Muscle layer of colon (tissue), 2 donors: ENCODE data around the gene TEDC1.
"Not testable (repeated sequence)": the region's sequence is repeated elsewhere in the genome, so short reads cannot be mapped to it uniquely, and the experiment has no call there.

Experiments used
- H3K27ac ChIP-seq: one replicate; pipeline ENCODE4 v1.7.0; 2013; ENCODE audit warnings: low read depth, mild to moderate bottlenecking, low read length, moderate library complexity
- H3K27me3 ChIP-seq, 2 donors: one replicate each; pipeline ENCODE4 v1.7.0; 2013; ENCODE audit warnings: low read length in 2 of 2, mild to moderate bottlenecking in 2 of 2; ENCODE audit not compliant: insufficient read depth in 2 of 2, control insufficient read depth in 1 of 2
- H3K36me3 ChIP-seq: one replicate; pipeline ENCODE4 v1.7.0; 2013; ENCODE audit warnings: mild to moderate bottlenecking, low read length; ENCODE audit not compliant: insufficient read depth
- H3K4me1 ChIP-seq: one replicate; pipeline ENCODE4 v1.7.0; 2013; ENCODE audit warnings: mild to moderate bottlenecking, low read length; ENCODE audit not compliant: insufficient read depth
- H3K4me3 ChIP-seq, 2 donors: one replicate each; pipeline ENCODE4 v1.7.0; 2013; ENCODE audit warnings: low read length in 2 of 2, low read depth in 1 of 2, mild to moderate bottlenecking in 1 of 2, moderate library complexity in 1 of 2
- H3K9ac ChIP-seq: one replicate; pipeline ENCODE4 v1.7.0; 2013; ENCODE audit warnings: low read length
- H3K9me3 ChIP-seq: one replicate; pipeline ENCODE4 v1.7.0; 2013; ENCODE audit warnings: mild to moderate bottlenecking, low read length
- donor health status: abdominal sarcoma.
- donor health status: Adenocarcinoma of cecum.

Gene TEDC1

DNA sequence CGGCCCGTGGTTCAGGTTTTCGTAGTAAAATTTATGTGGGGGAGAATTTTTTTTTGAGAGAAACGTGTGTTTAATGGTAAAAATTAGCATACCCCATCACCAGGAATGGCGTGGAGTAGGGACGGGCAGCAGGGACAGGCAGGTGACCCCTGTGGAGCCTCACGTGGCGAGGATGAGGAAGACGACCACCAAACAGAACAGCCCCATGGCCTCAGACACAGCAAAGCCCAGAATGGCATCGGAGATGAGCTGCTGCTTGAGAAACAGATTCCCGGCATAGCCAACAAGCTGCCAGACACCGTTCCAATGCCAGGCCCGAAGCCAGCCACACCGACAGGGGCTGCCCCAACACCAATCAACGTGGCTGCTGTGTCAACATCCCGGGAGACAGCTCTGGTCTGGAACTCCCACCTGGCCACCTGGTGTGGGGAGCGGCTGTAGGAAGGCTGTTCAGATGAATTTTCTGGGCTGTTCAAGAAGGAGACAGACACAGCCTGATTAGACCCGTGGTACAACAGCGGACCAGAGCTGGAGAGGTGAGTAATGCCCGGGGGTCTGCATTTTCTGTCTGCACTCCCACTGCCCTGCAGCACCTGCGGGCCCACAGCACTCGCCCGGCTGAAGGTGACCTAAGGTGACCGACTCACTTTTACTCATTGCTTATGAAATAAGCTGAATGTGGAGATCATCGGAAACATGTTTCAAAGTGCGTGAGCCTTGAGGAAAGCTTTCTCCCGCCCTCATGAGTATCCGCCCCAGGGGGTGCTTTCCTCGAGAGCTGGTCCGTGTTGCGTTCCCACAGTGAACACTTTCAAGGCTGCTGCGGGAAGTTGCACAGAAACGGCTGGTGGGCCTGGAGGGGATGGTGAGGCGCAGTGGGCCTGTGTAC is 45.9 kb downstream of the TEDC1 start:
- Histone ChIP-seq H3K9me3 (no peaks in the 10 kb centered on the region), H3K4me1 (no peaks in the 10 kb centered on the region), H3K4me3 (no peak overlapping the region), H3K36me3 (no peaks in the 10 kb centered on the region), H3K27ac (no peak overlapping the region), H3K27me3 (peaks cover 10 to 14% of the 10 kb centered on the region in 2 donors), H3K9ac (no peak overlapping the region)

DNA sequence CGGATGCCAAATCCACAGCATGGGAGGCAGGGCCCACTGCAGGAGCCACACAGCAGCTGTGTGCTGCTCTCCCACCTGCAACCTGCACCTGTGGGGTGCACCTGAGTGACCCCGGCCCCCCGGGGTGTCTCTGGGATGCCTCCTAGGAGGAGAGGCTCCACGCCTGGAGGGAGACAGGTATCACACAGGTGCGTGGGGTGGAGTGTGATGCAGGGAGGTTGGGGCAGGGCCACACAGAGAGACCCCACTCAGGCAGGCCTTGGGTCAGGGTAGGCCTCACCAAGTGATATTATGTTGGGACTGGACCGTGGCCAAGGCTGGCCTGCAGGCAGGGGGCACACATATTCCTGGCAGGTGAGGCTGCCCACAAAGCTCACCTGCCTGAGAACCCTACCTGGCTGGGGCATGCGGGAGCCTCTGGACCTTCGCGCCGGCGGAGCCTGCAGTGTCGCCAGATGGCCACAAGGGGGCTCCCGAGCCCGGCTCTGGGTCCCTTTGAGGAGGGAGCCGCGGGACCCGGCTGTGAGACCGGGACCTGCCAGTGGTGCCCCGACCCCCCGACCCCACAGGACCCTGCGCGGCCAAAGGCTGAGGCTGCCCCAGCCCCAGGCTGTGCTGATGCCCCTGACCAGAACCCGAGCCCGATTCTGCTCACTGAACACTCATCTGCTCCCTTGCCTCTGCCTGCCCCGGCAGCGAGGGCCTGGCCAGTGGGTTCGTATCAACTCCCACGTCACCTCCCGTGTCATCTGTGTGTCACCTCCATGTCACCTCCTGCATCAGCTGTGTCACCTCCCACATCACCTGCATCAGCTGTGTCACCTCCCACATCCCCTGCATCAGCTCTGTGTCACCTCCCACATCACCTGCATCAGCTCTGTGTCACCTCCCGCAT is 46.8 kb downstream of the TEDC1 start:
- H3K4me1 ChIP-seq = no peaks in the 10 kb centered on the region
- no peak overlapping the region for H3K27ac ChIP-seq
- no peak overlapping the region for H3K4me3 ChIP-seq
- H3K36me3 ChIP-seq = no peaks in the 10 kb centered on the region
- H3K9me3 ChIP-seq = peaks cover under 1% of the 10 kb centered on the region
- peaks cover 10 to 14% of the 10 kb centered on the region in 2 donors for H3K27me3 ChIP-seq
- H3K9ac ChIP-seq = no peak overlapping the region

DNA sequence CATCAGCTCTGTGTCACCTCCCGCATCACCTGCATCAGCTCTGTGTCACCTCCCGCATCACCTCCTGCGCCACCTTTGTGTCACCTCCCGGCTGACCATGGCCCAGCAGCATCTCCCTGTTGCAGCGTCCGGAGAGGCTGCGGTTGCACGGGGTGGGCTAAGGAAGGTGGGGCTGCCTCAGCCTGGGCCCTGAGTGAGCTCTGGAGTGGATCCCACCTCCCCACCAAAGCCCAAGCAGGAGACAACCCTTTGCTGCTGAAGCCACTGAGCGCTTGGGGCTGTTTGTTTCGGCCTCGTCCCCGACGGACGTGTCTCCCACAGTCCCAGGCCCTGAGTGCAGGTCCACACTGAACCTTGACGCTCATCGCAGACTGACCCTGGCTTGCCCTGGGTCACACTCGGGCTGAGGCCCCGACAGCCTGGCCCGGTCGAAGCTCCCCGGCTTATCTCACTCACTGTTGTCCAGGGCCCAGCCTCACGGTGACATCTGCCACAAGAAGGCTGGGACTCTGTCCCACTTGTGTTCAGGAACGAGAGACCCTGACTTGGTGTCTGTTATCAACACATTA is 47.5 kb downstream of the TEDC1 start:
- H3K9ac ChIP-seq = no peak overlapping the region
- no peaks in the 10 kb centered on the region for H3K36me3 ChIP-seq
- H3K4me1 ChIP-seq = no peaks in the 10 kb centered on the region
- no peak overlapping the region for H3K4me3 ChIP-seq
- H3K27ac ChIP-seq = no peak overlapping the region
- H3K27me3 ChIP-seq = peaks cover 10 to 14% of the 10 kb centered on the region in 2 donors
- peaks cover 8% of the 10 kb centered on the region for H3K9me3 ChIP-seq

- Histone ChIP-seq H3K4me1 (no peaks in the 10 kb centered on the region), H3K9me3 (peaks cover 12% of the 10 kb centered on the region), H3K4me3 (no peak overlapping the region)
Observed at GRCh38 chr14:105540811-105541210, 49.8 kb downstream of the TEDC1 start.

DNA sequence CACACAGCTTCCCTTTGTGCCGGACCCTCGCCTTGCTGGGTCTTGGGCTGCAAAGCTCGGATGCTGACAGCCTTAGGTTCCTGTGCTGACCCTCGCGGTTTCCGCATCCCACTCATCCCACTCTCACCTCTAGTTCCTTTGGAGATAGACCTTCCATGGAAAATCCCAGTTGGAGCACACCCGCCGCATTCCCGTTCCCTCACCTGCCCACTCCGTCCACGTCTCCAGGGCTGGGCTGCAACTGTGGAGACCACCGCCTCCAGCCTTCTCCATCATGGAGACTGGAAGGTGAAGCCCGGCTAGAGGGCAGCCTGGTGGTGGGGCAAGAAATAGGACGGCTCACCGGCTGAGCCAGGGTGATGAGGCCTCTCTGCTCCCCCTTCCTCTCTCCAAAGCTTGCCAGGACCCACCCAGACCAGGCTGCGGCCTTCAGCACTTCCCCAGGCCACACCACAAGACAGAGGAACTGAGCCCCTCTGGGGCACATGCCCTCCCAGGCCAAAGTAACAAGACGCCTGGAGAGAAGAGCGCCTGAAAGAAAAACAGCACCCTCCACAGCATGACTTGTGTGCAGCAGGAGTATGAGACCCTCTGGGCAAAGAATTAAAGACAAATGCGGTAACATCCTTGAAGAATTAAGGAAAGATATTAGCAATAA is 50.3 kb downstream of the TEDC1 start:
- peaks cover 12% of the 10 kb centered on the region for H3K9me3 ChIP-seq
- H3K9ac ChIP-seq = no peak overlapping the region
- H3K36me3 ChIP-seq = no peaks in the 10 kb centered on the region
- H3K27ac ChIP-seq = no peak overlapping the region
- no peaks in the 10 kb centered on the region for H3K4me1 ChIP-seq
- H3K4me3 ChIP-seq = no peak overlapping the region
- H3K27me3 ChIP-seq = peaks cover 10 to 14% of the 10 kb centered on the region in 2 donors

More at GRCh38 chr14:105540811-105541210, 49.8 kb downstream of the TEDC1 start:
- peaks cover 10 to 14% of the 10 kb centered on the region in 2 donors for H3K27me3 ChIP-seq
- H3K36me3 ChIP-seq = no peaks in the 10 kb centered on the region
- H3K9ac ChIP-seq = no peak overlapping the region
- no peak overlapping the region for H3K27ac ChIP-seq

GRCh38 chr14:105545676-105546075 is 54.6 kb downstream of the TEDC1 start:
- not testable (repeated sequence) for H3K27ac ChIP-seq, H3K27me3 ChIP-seq, H3K4me1 ChIP-seq, H3K9ac ChIP-seq, H3K4me3 ChIP-seq, H3K36me3 ChIP-seq
- peaks cover 12% of the 10 kb centered on the region for H3K9me3 ChIP-seq

- H3K9me3 ChIP-seq = peaks cover 12% of the 10 kb centered on the region
- H3K4me1 ChIP-seq, H3K27ac ChIP-seq, H3K9ac ChIP-seq, H3K36me3 ChIP-seq, H3K4me3 ChIP-seq, H3K27me3 ChIP-seq: not testable (repeated sequence)
Observed at GRCh38 chr14:105546410-105546809, 55.4 kb downstream of the TEDC1 start.

- not testable (repeated sequence) for H3K4me1 ChIP-seq, H3K4me3 ChIP-seq, H3K27me3 ChIP-seq, H3K27ac ChIP-seq, H3K9ac ChIP-seq, H3K36me3 ChIP-seq
- H3K9me3 ChIP-seq = peaks cover 12% of the 10 kb centered on the region
Observed at GRCh38 chr14:105547072-105547471, 56.0 kb downstream of the TEDC1 start.

DNA sequence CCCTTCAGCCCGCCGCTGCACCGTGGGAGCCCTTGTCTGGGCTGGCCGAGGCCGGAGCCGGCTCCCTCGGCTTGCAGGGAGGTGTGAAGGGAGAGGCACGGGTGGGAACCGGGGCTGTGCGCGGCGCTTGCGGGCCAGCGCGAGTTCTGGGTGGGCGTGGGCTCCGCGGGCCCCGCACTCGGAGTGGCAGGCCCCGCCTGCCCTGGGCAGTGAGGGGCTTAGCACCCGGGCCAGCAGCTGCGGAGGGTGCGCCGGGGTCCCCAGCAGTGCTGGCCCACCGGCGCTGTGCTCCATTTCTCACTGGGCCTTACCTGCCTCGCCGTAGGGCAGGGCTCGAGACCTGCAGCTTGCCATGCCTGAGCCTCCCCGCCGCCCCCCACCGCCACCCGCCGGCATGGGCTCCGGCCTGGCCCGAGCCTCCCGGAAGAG is 56.7 kb downstream of the TEDC1 start:
- Histone ChIP-seq H3K36me3 (no peaks in the 10 kb centered on the region), H3K27ac (no peak overlapping the region), H3K4me1 (no peaks in the 10 kb centered on the region), H3K9ac (no peak overlapping the region), H3K27me3 (no peaks in the 10 kb centered on the region), H3K4me3 (no peak overlapping the region), H3K9me3 (peaks cover 12% of the 10 kb centered on the region)
